Spinal cord (tissue), 10 donors: ENCODE measurements around the gene CHST3. TPM values are rescaled to one million over a fixed set of nuclear protein-coding genes. Genes with fewer than 3 reads are reported as not detected.
"Not testable (repeated sequence)": the region's sequence is repeated elsewhere in the genome, so short reads cannot be mapped to it uniquely, and the experiment has no call there.

Experiments
- DNase-seq, 6 donors: peaks; one replicate each; pipeline versions ENCODE4 v3.0.0 to v3.0.0-alpha.2; 2013 to 2015; ENCODE audit warnings: low spot score in 6 of 6, low read depth in 4 of 6
- H3K27ac ChIP-seq: one replicate; pipeline ENCODE4 v1.5.1; 2013; ENCODE audit warnings: low read depth, low read length, control low read depth
- H3K27me3 ChIP-seq: one replicate; pipeline ENCODE4 v1.6.1; 2013; ENCODE audit warnings: low read length; ENCODE audit not compliant: control insufficient read depth, insufficient read depth
- H3K36me3 ChIP-seq: one replicate; pipeline ENCODE4 v1.6.1; 2013; ENCODE audit warnings: low read length; ENCODE audit not compliant: control insufficient read depth, insufficient read depth
- H3K4me1 ChIP-seq: one replicate; pipeline ENCODE4 v1.6.1; 2013; ENCODE audit warnings: low read length; ENCODE audit not compliant: control insufficient read depth, insufficient read depth
- H3K4me3 ChIP-seq: one replicate; pipeline ENCODE4 v1.5.1; 2013; ENCODE audit warnings: low read depth, low read length, control low read depth
- H3K9me3 ChIP-seq: one replicate; pipeline ENCODE4 v1.6.1; 2013; ENCODE audit warnings: low read length; ENCODE audit not compliant: control insufficient read depth, insufficient read depth
- WGBS: methylation state at CpG from one replicate; pipeline ENCODE4 v1.1.5; 2013; ENCODE audit warnings: missing lambda C conversion rate; ENCODE audit not compliant: insufficient coverage; 5-methylcytosine and 5-hydroxymethylcytosine counted together
- polyA plus RNA-seq, 2 donors: library from polyadenylated mRNA; unstranded; fragments of 120-200 nt; gene quantifications; one replicate each; pipeline ENCODE4 v1.2.1, GENCODE V29; 2013; ENCODE audit not compliant: insufficient read length in 2 of 2
- total RNA-seq, 2 donors: library from RNA; depleted of rRNA in 1 of 2; stranded (reverse); fragments of 120-200 nt in 1 of 2; fragments of >200 nt in 1 of 2; gene quantifications; one replicate each; pipeline versions ENCODE4 v1.2.3 to v1.2.4, GENCODE V29; 2013 to 2014
- donor health status: healthy.

CHST3 gene
- total and polyA plus RNA-seq, 4 donors: 28.4 to 34.2 (median 31.3) TPM

DNA sequence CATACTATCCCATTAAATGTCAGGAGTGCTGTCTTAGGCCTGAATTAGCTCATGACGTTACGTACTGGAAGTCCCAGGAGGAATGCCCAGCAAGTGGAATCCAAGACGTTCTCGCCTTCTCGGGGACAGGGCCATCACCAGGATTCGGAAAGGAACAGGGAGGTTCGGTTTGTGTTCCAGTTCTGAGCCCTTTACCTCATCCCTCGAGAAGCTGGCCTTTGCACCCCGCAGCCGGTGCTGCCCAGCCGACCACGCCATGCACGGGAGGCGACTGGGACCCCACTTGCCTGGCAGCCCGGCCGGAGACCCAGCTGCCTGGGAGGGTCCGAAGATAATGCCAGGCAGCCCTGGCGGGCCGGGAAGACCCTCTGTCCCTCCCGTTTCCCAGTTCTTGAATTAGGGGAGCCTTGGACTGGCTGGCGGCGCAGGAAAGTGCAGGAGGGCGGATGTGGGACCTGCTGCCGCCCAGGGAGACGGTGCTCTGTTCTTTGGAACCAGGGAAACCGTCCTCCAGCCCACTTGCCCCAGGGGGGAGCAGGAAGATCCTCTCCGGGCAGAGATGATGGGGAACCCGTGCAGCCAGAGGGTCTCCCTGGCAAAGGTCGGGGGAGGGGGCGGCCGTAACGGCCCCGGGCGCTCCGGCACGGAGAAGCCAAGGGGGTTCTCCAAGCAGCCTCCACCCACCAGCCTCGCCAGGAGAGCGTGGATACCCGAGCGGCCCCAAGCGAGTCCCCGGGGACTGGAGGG lies 671 bp upstream of the CHST3 start:
- Histone ChIP-seq H3K4me1 (peaks cover 46% of the 10 kb centered on the region), H3K9me3 (no peaks in the 10 kb centered on the region), H3K4me3 (peak overlapping the region; percentile 81), H3K27ac (peak overlapping the region; percentile 93), H3K27me3 (no peaks in the 10 kb centered on the region), H3K36me3 (no peaks in the 10 kb centered on the region)
- peak in 1 of 6 donors; percentile 52 for DNase-seq
- 16% methylated on average over 42 of the region's 42 CpGs for WGBS

GRCh38 chr10:71964743-71965515 lies 734 bp downstream of the CHST3 start:
- Histone ChIP-seq H3K36me3 (peaks cover 2% of the 10 kb centered on the region), H3K27me3 (no peaks in the 10 kb centered on the region), H3K27ac (peak overlapping the region; percentile 93), H3K9me3 (no peaks in the 10 kb centered on the region), H3K4me3 (peak overlapping the region; percentile 81), H3K4me1 (peaks cover 57% of the 10 kb centered on the region)
- DNase-seq: peak in 2 of 6 donors; percentile 68 to 74
- 2% methylated on average over 38 of the region's 48 CpGs for WGBS

GRCh38 chr10:71965623-71966022 lies 1.4 kb downstream of the CHST3 start:
- Histone ChIP-seq H3K27me3 (no peaks in the 10 kb centered on the region), H3K36me3 (peaks cover 3% of the 10 kb centered on the region), H3K9me3 (no peaks in the 10 kb centered on the region), H3K27ac (peak overlapping the region; percentile 93), H3K4me1 (peaks cover 64% of the 10 kb centered on the region), H3K4me3 (peak overlapping the region; percentile 81)
- 24% methylated on average over 4 of the region's 4 CpGs for WGBS
- no peak for DNase-seq

- H3K4me1 ChIP-seq: peaks cover 71% of the 10 kb centered on the region
- H3K36me3 ChIP-seq: peaks cover 6% of the 10 kb centered on the region
- DNase-seq: no peak
- peak overlapping the region; percentile 93 for H3K27ac ChIP-seq
- no peaks in the 10 kb centered on the region for H3K27me3 ChIP-seq
- WGBS: 52% methylated on average over 4 of the region's 6 CpGs
- H3K4me3 ChIP-seq: peak overlapping the region; percentile 81
- H3K9me3 ChIP-seq: no peaks in the 10 kb centered on the region
Measured at GRCh38 chr10:71966046-71967004, 2.1 kb downstream of the CHST3 start.

- H3K9me3 ChIP-seq, H3K4me3 ChIP-seq, H3K27ac ChIP-seq, H3K27me3 ChIP-seq, DNase-seq: not testable (repeated sequence)
- Histone ChIP-seq H3K36me3 (peaks cover 17% of the 10 kb centered on the region), H3K4me1 (peaks cover 87% of the 10 kb centered on the region)
- 38% methylated on average over 1 of the region's 8 CpGs for WGBS
Measured at GRCh38 chr10:71967958-71968357, 3.8 kb downstream of the CHST3 start.

GRCh38 chr10:71968553-71969474 lies 4.6 kb downstream of the CHST3 start:
- H3K27ac ChIP-seq: peak overlapping the region; percentile 86
- no peaks in the 10 kb centered on the region for H3K27me3 ChIP-seq
- H3K4me3 ChIP-seq: no peak overlapping the region
- no peaks in the 10 kb centered on the region for H3K9me3 ChIP-seq
- DNase-seq: peak in 2 of 6 donors; percentile 55 to 87
- H3K4me1 ChIP-seq: peaks cover 89% of the 10 kb centered on the region
- 65% methylated on average over 6 of the region's 11 CpGs for WGBS
- peaks cover 25% of the 10 kb centered on the region for H3K36me3 ChIP-seq

DNA sequence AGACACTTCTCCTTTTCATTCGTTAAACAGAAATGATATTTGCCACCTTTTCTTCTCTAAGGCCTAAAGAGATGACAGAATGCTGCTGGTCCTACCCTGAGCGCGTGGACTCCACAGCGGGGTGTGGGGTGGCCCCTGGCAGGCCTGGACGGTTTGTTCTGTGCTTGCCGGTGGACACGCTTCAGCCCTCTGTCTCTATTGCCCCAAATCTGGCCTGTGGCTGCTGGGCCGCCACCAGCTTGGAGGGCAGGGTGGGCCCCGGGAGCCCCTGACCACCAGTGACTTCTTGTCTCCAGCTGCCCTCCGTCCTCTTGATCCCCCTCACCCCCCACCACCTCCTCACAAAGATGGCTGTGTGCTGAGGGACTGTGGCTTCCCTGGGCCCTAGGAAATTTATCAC lies 5.7 kb downstream of the CHST3 start:
- Histone ChIP-seq H3K27me3 (no peaks in the 10 kb centered on the region), H3K4me3 (no peak overlapping the region), H3K27ac (peak overlapping the region; percentile 86), H3K36me3 (peaks cover 28% of the 10 kb centered on the region), H3K9me3 (no peaks in the 10 kb centered on the region), H3K4me1 (peaks cover 93% of the 10 kb centered on the region)
- 21% methylated on average over 7 of the region's 10 CpGs for WGBS
- DNase-seq: no peak

DNA sequence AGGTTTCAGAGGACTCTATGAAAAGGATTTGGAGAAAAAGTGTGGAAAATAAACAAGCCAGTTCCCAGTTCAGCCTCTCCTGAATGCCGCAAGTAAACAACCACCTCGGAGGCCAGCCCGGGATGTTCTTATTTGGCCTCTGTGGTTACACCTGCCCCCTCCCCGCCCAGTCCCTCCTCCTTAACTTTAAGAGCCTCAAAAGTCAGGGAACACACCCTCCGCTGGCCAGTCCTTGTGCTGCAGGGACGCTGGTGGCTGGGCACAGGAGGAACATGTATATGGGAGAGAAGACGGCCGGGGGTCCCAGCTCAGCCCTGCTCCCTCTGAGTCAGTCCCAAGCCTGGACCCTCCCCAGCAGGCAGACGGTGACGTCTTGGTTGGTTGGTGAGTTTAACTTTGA lies 6.1 kb downstream of the CHST3 start:
- WGBS: 40% methylated on average over 8 of the region's 10 CpGs
- H3K9me3 ChIP-seq: no peaks in the 10 kb centered on the region
- H3K4me1 ChIP-seq: peaks cover 93% of the 10 kb centered on the region
- H3K27ac ChIP-seq: peak overlapping the region; percentile 86
- no peaks in the 10 kb centered on the region for H3K27me3 ChIP-seq
- no peak for DNase-seq
- no peak overlapping the region for H3K4me3 ChIP-seq
- H3K36me3 ChIP-seq: peaks cover 28% of the 10 kb centered on the region
